Measurements from ENCODE around the gene SLC2A9. TPM values are rescaled to one million over a fixed set of nuclear protein-coding genes. Genes with fewer than 3 reads are reported as not detected.

Gene SLC2A9
- total RNA-seq, 2 experiments from 2014 or later: not detected

DNA sequence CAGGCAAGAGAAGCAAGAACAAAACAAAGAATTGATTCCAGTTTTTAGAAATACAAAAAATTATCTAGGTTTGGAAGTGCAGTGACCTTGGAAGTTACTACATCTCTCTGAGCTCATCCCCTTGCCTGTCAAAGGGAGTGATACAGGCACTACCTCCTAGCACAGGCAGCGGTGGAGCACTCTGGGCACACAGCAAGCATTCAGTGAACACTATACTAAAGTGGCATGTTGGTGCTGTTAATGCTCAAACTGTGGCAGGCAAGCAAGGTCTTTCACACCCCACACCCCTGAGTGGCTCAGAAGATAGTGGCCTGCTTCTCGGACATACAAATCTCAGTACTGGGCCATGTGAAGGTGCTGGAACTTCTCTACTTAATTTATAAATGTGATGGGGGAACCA, 188.7 kb downstream of the SLC2A9 start:
- no peak overlapping the region for H2AFZ ChIP-seq (ENCODE audit: low read length)
- H3K4me2 ChIP-seq (ENCODE audit: low read length): no peak overlapping the region
- H3K4me3 ChIP-seq (ENCODE audit: low read depth, low read length, poor library complexity, severe bottlenecking): no peak overlapping the region
- BruUV-seq (replicated peaks): no TSS peak
- POLR2A ChIA-PET: no interaction called here
- CTCF ChIA-PET (ENCODE audit: unreplicated experiment): no interaction called here
- no peaks in the 10 kb centered on the region for H3K4me1 ChIP-seq (ENCODE audit: insufficient read depth, low read length, poor library complexity, severe bottlenecking)
- no peak overlapping the region for H3K27ac ChIP-seq (ENCODE audit: low read depth, low read length, poor library complexity, severe bottlenecking)
- H3K36me3 ChIP-seq (ENCODE audit: insufficient read depth, low read length): no peaks in the 10 kb centered on the region
- H3K9me2 ChIP-seq (ENCODE audit: insufficient read depth, low read length): no peaks in the 10 kb centered on the region
- H3K79me2 ChIP-seq (ENCODE audit: insufficient read depth, low read depth, low read length): no peaks in the 10 kb centered on the region
- H3K9me3 ChIP-seq (ENCODE audit: low read length): no peaks in the 10 kb centered on the region
- no peaks in the 10 kb centered on the region for H4K20me1 ChIP-seq (ENCODE audit: insufficient read depth, low read length)
- no peak for DNase-seq (ENCODE audit: low spot score)
- intact Hi-C loops (cut with micrococcal nuclease; ENCODE audit: unreplicated experiment): no loop called here
- TF ChIP-seq EZH2phosphoT487 (IDR thresholded peaks at IDR 0.05; ENCODE audit: borderline replicate concordance, low read depth, low read length): no peak
- TF ChIP-seq, protein P1, sequence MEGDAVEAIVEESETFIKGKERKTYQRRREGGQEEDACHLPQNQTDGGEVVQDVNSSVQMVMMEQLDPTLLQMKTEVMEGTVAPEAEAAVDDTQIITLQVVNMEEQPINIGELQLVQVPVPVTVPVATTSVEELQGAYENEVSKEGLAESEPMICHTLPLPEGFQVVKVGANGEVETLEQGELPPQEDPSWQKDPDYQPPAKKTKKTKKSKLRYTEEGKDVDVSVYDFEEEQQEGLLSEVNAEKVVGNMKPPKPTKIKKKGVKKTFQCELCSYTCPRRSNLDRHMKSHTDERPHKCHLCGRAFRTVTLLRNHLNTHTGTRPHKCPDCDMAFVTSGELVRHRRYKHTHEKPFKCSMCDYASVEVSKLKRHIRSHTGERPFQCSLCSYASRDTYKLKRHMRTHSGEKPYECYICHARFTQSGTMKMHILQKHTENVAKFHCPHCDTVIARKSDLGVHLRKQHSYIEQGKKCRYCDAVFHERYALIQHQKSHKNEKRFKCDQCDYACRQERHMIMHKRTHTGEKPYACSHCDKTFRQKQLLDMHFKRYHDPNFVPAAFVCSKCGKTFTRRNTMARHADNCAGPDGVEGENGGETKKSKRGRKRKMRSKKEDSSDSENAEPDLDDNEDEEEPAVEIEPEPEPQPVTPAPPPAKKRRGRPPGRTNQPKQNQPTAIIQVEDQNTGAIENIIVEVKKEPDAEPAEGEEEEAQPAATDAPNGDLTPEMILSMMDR (conservative IDR thresholded peaks at IDR 0.05; ENCODE audit: low read length): no peak

DNA sequence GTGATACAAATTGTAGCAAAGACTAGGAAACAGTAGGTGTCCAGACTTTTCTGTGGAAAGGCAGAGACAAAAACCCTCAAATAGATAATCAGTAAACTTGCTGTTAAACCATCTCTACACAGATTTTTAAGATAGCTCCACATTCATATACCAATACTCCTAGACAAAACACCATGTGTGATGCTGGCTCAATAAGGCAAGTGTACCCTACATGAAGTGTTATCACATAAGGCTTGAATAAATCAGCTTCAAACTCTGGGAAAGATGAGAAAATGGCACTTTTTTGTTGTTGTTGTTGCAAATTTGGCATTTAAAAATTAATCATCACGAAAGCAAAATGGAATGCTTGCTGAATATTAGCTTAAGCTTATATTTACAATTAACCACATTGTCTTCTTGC, 194.7 kb downstream of the SLC2A9 start:
- no peaks in the 10 kb centered on the region for H3K36me3 ChIP-seq (ENCODE audit: insufficient read depth, low read length)
- no peaks in the 10 kb centered on the region for H3K9me2 ChIP-seq (ENCODE audit: insufficient read depth, low read length)
- H4K20me1 ChIP-seq (ENCODE audit: insufficient read depth, low read length): no peaks in the 10 kb centered on the region
- no TSS peak for BruUV-seq (replicated peaks)
- intact Hi-C loops (cut with micrococcal nuclease; ENCODE audit: unreplicated experiment): no loop called here
- H3K9me3 ChIP-seq (ENCODE audit: low read length): no peaks in the 10 kb centered on the region
- no peak for TF ChIP-seq EZH2phosphoT487 (IDR thresholded peaks at IDR 0.05; ENCODE audit: borderline replicate concordance, low read depth, low read length)
- TF ChIP-seq, protein P1 (conservative IDR thresholded peaks at IDR 0.05; ENCODE audit: low read length): no peak
- no peaks in the 10 kb centered on the region for H3K4me1 ChIP-seq (ENCODE audit: insufficient read depth, low read length, poor library complexity, severe bottlenecking)
- H3K79me2 ChIP-seq (ENCODE audit: insufficient read depth, low read depth, low read length): no peaks in the 10 kb centered on the region
- no peak overlapping the region for H3K27ac ChIP-seq (ENCODE audit: low read depth, low read length, poor library complexity, severe bottlenecking)
- POLR2A ChIA-PET: interaction anchor here (0.7 kb wide), 1 partner anchor 57 kb away, joined by 3 read pairs; no protein-coding TSS in a partner anchor
- H2AFZ ChIP-seq (ENCODE audit: low read length): no peak overlapping the region
- no peak overlapping the region for H3K4me2 ChIP-seq (ENCODE audit: low read length)
- H3K4me3 ChIP-seq (ENCODE audit: low read depth, low read length, poor library complexity, severe bottlenecking): no peak overlapping the region
- CTCF ChIA-PET (ENCODE audit: unreplicated experiment): no interaction called here
- DNase-seq (ENCODE audit: low spot score): no peak

DNA sequence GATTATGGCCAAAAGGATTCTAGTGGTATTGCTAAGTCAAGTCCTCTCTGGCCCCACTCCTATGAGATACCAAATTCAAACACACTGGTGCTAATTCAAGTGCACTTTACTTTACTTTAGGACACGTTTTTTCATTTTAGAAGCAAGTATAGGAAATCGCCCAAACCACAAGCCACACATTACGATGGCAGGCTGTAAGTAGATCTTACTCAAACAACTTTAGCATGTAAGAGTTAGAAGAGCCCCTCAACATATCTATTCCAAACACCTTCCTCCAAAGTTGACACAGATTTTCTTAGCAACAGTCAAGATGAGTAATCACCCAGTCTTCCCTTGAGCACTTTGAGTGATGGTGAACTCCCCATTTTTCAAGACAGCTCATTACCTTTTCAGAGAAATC, 196.2 kb downstream of the SLC2A9 start:
- Histone ChIP-seq H3K79me2 (ENCODE audit: insufficient read depth, low read depth, low read length) (no peaks in the 10 kb centered on the region), H3K4me3 (ENCODE audit: low read depth, low read length, poor library complexity, severe bottlenecking) (no peak overlapping the region), H3K4me1 (ENCODE audit: insufficient read depth, low read length, poor library complexity, severe bottlenecking) (no peaks in the 10 kb centered on the region), H2AFZ (ENCODE audit: low read length) (no peak overlapping the region), H3K9me2 (ENCODE audit: insufficient read depth, low read length) (no peaks in the 10 kb centered on the region), H4K20me1 (ENCODE audit: insufficient read depth, low read length) (no peaks in the 10 kb centered on the region), H3K4me2 (ENCODE audit: low read length) (no peak overlapping the region), H3K36me3 (ENCODE audit: insufficient read depth, low read length) (no peaks in the 10 kb centered on the region), H3K9me3 (ENCODE audit: low read length) (no peaks in the 10 kb centered on the region), H3K27ac (ENCODE audit: low read depth, low read length, poor library complexity, severe bottlenecking) (no peak overlapping the region)
- ChIA-PET CTCF (ENCODE audit: unreplicated experiment) (no interaction called here), POLR2A (interaction anchor here (0.6 to 0.7 kb wide), 2 partner anchors 29 to 698 kb away, joined by 3 to 5 read pairs; no protein-coding TSS in a partner anchor)
- no peak for DNase-seq (ENCODE audit: low spot score)
- no TSS peak for BruUV-seq (replicated peaks)
- intact Hi-C loops (cut with micrococcal nuclease; ENCODE audit: unreplicated experiment): no loop called here
- TF ChIP-seq, protein P1 (conservative IDR thresholded peaks at IDR 0.05; ENCODE audit: low read length): no peak
- TF ChIP-seq EZH2phosphoT487 (IDR thresholded peaks at IDR 0.05; ENCODE audit: borderline replicate concordance, low read depth, low read length): no peak

Measured in OCI-LY7 (cell line).